Ectodermal cell (in vitro differentiated cells): ENCODE data around the gene ABCA5.

Source experiments
- H3K27ac ChIP-seq: 2 replicates; pipeline ENCODE4 v1.7.0; 2013; ENCODE audit warnings: mild to moderate bottlenecking, low read depth, low read length; ENCODE audit not compliant: insufficient read depth, poor library complexity, severe bottlenecking
- H3K27me3 ChIP-seq: 2 replicates; pipeline ENCODE4 v1.7.0; 2013; ENCODE audit warnings: mild to moderate bottlenecking, low read length; ENCODE audit not compliant: insufficient read depth, control insufficient read depth, poor library complexity, severe bottlenecking
- H3K36me3 ChIP-seq: one replicate; pipeline ENCODE4 v1.7.0; 2013; ENCODE audit warnings: low read length; ENCODE audit not compliant: control insufficient read depth, insufficient read depth
- H3K4me1 ChIP-seq: one replicate; pipeline ENCODE4 v1.7.0; 2013; ENCODE audit warnings: low read length; ENCODE audit not compliant: control insufficient read depth, insufficient read depth
- H3K4me3 ChIP-seq: 2 replicates; pipeline ENCODE4 v1.7.0; 2013; ENCODE audit warnings: low read depth, low read length, control low read depth; ENCODE audit not compliant: insufficient read depth
- H3K9me3 ChIP-seq: 2 replicates; pipeline ENCODE4 v1.7.0; 2013; ENCODE audit warnings: mild to moderate bottlenecking, low read length, moderate library complexity; ENCODE audit not compliant: control insufficient read depth
- WGBS, 2 experiments: methylation state at CpG; one replicate each; pipeline ENCODE4 v1.1.7; 2013; ENCODE audit warnings: missing lambda C conversion rate in 2 of 2; 5-methylcytosine and 5-hydroxymethylcytosine counted together

Gene ABCA5

DNA sequence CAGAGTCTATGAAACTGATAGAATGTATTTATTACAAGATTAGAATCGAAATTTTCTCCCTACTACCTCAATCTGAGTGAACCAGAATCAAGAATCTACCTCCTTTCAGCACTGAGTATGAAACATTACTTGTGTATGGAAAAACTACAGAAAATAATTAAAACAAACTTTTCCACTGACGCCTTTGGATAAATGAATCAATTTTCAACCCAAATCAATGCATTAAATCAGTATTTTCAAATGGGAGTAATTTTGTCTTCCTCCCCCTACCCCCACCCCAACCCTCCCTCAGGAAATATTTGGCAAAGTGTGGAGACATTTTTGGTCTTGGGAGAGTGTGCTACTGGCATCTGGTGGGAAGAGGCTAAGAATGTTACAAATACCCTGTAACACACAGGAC, 90.5 kb downstream of the ABCA5 start:
- no peaks in the 10 kb centered on the region for H3K36me3 ChIP-seq
- H3K4me1 ChIP-seq, result no peaks in the 10 kb centered on the region
- no peaks in the 10 kb centered on the region for H3K27me3 ChIP-seq
- H3K9me3 ChIP-seq, result no peaks in the 10 kb centered on the region
- H3K4me3 ChIP-seq, result no peak overlapping the region
- H3K27ac ChIP-seq, result no peak overlapping the region
- WGBS, 2 experiments, result 100% methylated on average over 1 of the region's 2 CpGs; no CpG with 5 or more reads in 1 of the 2 experiments

DNA sequence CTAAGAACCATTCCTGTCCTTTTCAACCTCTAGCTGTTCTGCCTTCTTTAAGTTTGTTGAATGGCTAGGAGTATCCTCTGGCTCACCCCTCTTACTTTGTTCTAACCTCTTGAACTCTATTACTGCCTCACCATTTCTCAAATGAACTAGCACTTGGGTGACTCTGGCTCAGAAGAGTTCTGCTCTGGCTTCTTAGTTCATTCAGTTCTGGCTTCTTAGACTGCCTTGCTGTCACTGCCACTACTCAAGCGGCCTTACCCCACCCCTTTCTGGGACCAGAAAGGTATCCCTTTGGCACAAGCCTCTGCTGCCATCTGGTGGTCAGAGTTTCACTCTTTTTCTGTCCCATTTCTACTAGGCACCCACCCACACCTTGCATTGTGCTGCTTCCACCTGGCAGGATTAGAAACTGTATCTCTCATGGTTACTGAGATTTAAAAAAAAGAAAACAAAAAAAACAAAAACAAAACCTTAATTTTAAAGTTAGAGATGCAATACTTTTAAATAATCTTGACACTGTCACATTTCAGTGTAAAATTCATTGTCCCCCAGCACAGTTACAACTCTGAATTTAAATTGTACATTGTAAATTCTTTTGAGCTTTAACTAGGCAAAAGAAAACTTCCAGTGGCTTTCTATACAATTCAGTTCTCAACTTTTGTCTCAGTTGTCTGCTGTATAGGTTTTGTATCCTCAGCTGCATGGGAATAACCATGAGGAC, 91.4 kb downstream of the ABCA5 start:
- H3K4me3 ChIP-seq, result no peak overlapping the region
- H3K4me1 ChIP-seq, result no peaks in the 10 kb centered on the region
- H3K36me3 ChIP-seq, result no peaks in the 10 kb centered on the region
- no peaks in the 10 kb centered on the region for H3K9me3 ChIP-seq
- H3K27ac ChIP-seq, result no peak overlapping the region
- 4% methylated on average over 1 of the region's 1 CpG for WGBS, 2 experiments
- H3K27me3 ChIP-seq, result no peaks in the 10 kb centered on the region

DNA sequence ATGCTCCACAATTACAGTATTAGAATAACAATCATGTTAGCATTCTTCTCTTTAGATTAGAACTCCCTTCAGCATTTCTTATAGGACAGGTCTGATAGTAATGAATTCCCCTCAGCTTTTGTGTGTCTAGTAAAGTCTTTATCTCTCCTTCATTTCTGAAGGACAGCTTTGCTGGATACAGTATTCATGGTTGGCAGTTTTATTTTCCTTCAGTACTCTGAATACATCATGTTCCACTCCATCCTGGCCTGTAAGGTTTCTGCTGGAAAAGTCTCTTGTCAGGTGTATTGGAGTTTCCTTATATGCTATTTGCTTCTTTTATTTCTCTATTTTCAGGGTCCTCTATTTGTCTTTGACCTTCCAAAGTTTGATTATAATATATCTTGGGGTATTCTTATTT, 94.3 kb downstream of the ABCA5 start:
- Histone ChIP-seq H3K27ac (no peak overlapping the region), H3K9me3 (no peaks in the 10 kb centered on the region), H3K27me3 (no peaks in the 10 kb centered on the region), H3K4me1 (no peaks in the 10 kb centered on the region), H3K4me3 (no peak overlapping the region), H3K36me3 (no peaks in the 10 kb centered on the region)

DNA sequence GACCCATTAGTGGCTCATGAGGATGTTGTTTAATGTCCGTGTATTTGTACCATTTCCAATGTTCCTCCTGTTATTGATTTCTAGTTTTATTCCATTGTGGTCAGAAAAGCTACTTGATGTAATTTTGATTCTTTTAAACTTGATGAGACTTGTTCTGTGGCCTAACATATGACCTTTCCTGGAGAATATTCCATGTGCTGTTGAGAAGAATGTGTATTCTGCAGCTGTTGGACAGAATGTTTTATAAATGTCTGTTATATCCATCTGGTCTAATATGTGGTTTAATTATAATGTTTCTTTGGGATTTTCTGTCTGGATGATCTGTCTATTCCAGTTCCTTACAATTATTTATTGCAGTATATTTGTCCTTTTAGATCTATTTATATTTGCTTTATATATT, 95.4 kb downstream of the ABCA5 start:
- Histone ChIP-seq H3K4me1 (no peaks in the 10 kb centered on the region), H3K36me3 (no peaks in the 10 kb centered on the region), H3K27ac (no peak overlapping the region), H3K4me3 (no peak overlapping the region), H3K9me3 (no peaks in the 10 kb centered on the region), H3K27me3 (no peaks in the 10 kb centered on the region)
- 86 to 93% methylated on average over 1 of the region's 1 CpG for WGBS, 2 experiments

DNA sequence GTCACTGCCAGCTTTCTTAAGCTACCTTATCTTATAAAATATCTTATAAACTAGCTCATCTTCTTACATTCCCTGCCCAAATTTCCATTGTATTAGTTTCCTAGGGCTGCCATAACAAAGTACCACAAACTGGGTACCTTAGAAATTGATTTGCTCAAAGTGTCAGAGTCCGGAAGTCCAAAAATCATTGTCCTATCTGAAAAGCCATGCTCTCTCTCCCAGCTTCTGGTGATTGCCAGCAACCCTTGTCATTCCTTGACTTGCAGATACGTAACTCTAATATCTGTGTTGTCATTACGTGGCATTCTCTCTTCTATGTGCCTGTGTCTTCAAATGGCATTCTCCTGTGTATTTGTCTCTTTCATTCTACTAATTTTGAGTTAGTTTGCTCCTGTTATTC, 96.0 kb downstream of the ABCA5 start:
- WGBS, 2 experiments, result 93% methylated on average over 3 of the region's 3 CpGs
- Histone ChIP-seq H3K36me3 (no peaks in the 10 kb centered on the region), H3K4me1 (no peaks in the 10 kb centered on the region), H3K4me3 (no peak overlapping the region), H3K9me3 (no peaks in the 10 kb centered on the region), H3K27me3 (no peaks in the 10 kb centered on the region), H3K27ac (no peak overlapping the region)

DNA sequence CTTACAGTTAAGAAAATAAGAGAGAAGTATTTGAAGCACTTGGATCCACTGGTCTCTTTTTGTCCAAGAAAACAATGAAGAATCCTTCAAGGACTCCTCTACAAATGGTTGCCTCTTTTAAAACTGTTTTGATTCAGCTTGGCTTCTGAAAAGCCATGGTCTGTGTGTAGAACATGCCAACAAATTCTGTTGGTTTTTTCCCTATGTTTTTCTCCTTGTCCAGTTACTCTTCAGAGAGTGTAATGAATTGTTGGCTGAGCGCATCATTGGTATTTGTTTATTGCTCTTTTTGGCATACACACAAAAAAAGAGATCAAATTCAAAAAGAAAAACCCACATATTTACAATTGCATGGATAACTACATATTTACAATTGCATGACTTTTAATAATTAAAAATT, 98.4 kb downstream of the ABCA5 start, which contains the start of gene ABCA10:
Gene ABCA10, minus strand, starts transcription at position 249 of the 400 bp plus-strand sequence. CDS start 3,466 bp downstream, outside the sequence.
- Histone ChIP-seq H3K4me3 (no peak within 1 kb of the TSS), H3K27ac (no peak within 1 kb of the TSS), H3K4me1 (no peaks in the 10 kb centered on the region), H3K36me3 (no peaks in the 10 kb centered on the region), H3K27me3 (no peaks in the 10 kb centered on the region), H3K9me3 (no peaks in the 10 kb centered on the region)
- WGBS, 2 experiments, result 100% methylated on average over 1 of the region's 1 CpG; no CpG with 5 or more reads in 1 of the 2 experiments

DNA sequence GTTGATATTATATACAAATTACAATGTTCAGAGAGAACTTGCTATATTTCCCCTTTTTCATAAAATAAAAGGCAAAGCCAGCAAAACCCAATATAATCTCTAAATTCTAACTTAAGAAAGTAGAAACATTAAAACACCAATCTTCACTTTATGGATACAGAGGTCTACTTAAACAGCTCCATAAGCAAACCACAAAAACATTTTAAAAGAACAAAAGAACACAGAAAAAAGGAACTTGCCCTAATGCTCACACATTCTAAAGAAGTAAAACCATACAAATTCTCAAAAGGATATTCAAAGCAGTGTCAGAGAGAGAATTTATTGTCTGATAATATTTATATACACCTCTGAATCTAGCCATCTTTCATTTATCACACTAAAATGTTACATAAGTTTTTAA, 98.9 kb downstream of the ABCA5 start:
- H3K9me3 ChIP-seq, result no peaks in the 10 kb centered on the region
- no peak overlapping the region for H3K4me3 ChIP-seq
- no peak overlapping the region for H3K27ac ChIP-seq
- H3K4me1 ChIP-seq, result no peaks in the 10 kb centered on the region
- no peaks in the 10 kb centered on the region for H3K36me3 ChIP-seq
- no peaks in the 10 kb centered on the region for H3K27me3 ChIP-seq

DNA sequence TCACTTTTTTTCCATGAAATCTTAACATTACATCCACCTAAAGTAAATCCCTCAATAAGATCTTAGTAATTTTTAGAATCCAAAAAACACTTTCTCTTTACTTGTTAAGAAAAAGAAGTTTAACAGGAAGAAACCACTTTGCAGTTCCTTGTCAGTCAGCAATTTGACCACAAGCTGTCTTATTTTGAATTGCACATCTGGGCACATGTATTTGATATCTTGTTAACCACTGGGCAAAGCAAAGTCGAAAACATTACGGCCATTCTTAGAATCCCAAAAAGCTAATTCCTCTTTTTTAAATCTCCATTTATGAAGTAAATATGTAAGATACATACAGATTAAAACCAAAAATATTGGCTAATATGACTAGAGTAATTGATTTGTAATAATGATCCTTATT, 99.4 kb downstream of the ABCA5 start:
- H3K9me3 ChIP-seq, result no peaks in the 10 kb centered on the region
- H3K4me1 ChIP-seq, result no peaks in the 10 kb centered on the region
- no peak overlapping the region for H3K27ac ChIP-seq
- H3K27me3 ChIP-seq, result no peaks in the 10 kb centered on the region
- H3K4me3 ChIP-seq, result no peak overlapping the region
- H3K36me3 ChIP-seq, result no peaks in the 10 kb centered on the region
- 96 to 100% methylated on average over 1 to 2 of the region's 2 CpGs for WGBS, 2 experiments

DNA sequence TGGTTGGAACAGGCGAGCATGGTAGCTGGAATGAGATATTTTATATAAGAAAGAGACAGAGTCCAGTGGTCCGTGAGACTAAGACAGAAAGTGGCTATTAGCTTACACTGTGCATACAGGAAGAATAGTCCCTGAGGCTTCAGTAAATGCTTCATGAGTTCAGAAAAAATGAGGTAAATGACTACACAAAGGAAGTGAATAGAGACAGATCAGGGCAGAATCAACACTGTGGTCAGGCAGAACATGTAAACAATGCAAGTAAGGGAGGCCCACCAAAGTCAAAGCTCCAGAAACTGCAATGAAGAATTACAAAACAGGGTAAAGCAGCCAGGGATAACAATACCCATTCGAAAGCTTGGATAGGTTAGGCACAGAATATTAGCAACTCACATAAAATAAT, 103.1 kb downstream of the ABCA5 start:
- 95 to 96% methylated on average over 3 of the region's 3 CpGs for WGBS, 2 experiments
- no peak overlapping the region for H3K4me3 ChIP-seq

DNA sequence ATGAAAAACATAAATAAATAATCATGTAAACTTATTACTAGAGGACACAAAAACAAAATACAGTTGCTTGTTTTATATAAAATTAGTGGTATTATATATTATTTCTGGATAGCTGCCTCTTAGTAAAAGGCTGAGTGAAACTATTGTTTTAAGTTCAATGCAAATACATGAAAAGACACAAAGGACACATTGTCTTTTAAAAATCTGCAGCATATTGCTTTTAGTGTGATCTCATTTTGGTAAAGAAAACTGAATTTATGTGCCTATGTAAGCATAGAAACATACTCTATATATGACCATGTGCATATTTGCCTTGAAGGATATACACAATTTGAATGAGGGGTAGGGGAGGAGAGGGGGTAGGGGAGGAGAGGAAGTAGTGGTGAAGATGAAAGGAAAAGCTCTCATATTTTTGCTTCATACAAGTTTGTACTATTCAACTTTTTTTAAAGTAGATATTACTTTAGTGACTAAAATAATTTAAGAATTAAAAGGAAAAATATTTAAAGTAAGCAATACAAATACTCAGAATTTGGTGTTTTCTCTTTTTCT, 104.2 kb downstream of the ABCA5 start:
- H3K27me3 ChIP-seq, result no peaks in the 10 kb centered on the region
- H3K4me1 ChIP-seq, result no peaks in the 10 kb centered on the region
- no peak overlapping the region for H3K4me3 ChIP-seq
- H3K36me3 ChIP-seq, result no peaks in the 10 kb centered on the region
- no peak overlapping the region for H3K27ac ChIP-seq
- H3K9me3 ChIP-seq, result no peaks in the 10 kb centered on the region

More for the DNA sequence above, 103.1 kb downstream of the ABCA5 start:
- Histone ChIP-seq H3K9me3 (no peaks in the 10 kb centered on the region), H3K27ac (no peak overlapping the region), H3K36me3 (no peaks in the 10 kb centered on the region), H3K4me1 (no peaks in the 10 kb centered on the region), H3K27me3 (no peaks in the 10 kb centered on the region)
